ENCODE results near the gene GRAMD1B. TPM values are rescaled to one million over a fixed set of nuclear protein-coding genes. Genes with fewer than 3 reads are reported as not detected.

The GRAMD1B gene
- polyA plus RNA-seq, 1 experiment, result 2.7 TPM

DNA sequence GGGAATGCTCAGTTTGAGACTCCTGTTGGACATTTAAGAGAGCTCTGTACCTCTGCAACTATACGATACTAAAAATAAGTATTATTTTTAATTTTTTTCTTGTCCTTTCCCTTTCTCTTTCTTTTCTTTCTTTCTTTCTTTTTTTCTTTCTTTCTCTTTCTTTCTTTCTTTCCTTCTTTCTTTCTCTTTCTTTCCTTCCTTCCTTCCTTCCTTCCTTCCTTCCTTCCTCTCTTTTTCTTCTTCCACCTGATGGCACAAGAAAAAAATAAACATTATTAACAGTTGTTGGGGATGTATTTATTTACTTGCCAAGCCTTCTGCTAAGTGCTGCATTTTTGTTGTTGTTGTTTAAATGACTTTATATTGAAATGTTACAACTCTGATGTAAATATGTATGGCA lies 39.5 kb downstream of the GRAMD1B start:
- DNase-seq (ENCODE audit: low read depth, low spot score), result no peak
- ChIA-PET CTCF (interaction anchor here (1.0 to 2.2 kb wide), 2 partner anchors 9 to 168 kb away, joined by 3 to 7 read pairs; no protein-coding TSS in a partner anchor), POLR2A (no interaction called here)
- Histone ChIP-seq H3K9me3 (ENCODE audit: control insufficient read depth, insufficient read depth, low read length) (no peaks in the 10 kb centered on the region), H3K27ac (ENCODE audit: low read depth, low read length) (no peak overlapping the region), H3K4me3 (ENCODE audit: low read depth, low read length) (no peak overlapping the region), H3K27me3 (ENCODE audit: control insufficient read depth, insufficient read depth, low read length) (no peaks in the 10 kb centered on the region)
- TF ChIP-seq, protein P1, sequence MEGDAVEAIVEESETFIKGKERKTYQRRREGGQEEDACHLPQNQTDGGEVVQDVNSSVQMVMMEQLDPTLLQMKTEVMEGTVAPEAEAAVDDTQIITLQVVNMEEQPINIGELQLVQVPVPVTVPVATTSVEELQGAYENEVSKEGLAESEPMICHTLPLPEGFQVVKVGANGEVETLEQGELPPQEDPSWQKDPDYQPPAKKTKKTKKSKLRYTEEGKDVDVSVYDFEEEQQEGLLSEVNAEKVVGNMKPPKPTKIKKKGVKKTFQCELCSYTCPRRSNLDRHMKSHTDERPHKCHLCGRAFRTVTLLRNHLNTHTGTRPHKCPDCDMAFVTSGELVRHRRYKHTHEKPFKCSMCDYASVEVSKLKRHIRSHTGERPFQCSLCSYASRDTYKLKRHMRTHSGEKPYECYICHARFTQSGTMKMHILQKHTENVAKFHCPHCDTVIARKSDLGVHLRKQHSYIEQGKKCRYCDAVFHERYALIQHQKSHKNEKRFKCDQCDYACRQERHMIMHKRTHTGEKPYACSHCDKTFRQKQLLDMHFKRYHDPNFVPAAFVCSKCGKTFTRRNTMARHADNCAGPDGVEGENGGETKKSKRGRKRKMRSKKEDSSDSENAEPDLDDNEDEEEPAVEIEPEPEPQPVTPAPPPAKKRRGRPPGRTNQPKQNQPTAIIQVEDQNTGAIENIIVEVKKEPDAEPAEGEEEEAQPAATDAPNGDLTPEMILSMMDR (IDR thresholded peaks at IDR 0.05; ENCODE audit: low read depth, low read length), result no peak

DNA sequence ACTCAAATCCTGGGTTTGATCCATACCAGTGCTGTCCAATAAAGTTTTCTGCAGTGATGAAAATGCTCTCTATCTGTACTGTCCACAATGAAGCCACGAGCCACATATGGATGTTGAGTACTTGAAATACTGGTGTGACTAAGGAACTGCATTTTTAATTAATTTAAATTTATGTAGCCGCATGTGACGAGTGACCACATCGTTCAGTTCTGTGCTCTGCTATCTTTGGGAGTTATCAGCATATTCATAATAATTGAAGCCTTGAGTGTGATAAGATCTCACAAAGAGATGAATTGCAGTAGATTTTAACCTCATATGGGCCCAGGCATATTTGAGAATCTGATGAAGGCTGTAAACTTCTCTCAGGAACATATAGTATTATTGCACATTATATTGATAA lies 40.8 kb downstream of the GRAMD1B start:
- DNase-seq (ENCODE audit: low read depth, low spot score), result no peak
- H3K4me3 ChIP-seq (ENCODE audit: low read depth, low read length), result no peak overlapping the region
- POLR2A ChIA-PET, result no interaction called here
- no peak overlapping the region for H3K27ac ChIP-seq (ENCODE audit: low read depth, low read length)
- TF ChIP-seq, protein P1 (IDR thresholded peaks at IDR 0.05; ENCODE audit: low read depth, low read length), result no peak
- H3K9me3 ChIP-seq (ENCODE audit: control insufficient read depth, insufficient read depth, low read length), result no peaks in the 10 kb centered on the region
- CTCF ChIA-PET, result no interaction called here
- no peaks in the 10 kb centered on the region for H3K27me3 ChIP-seq (ENCODE audit: control insufficient read depth, insufficient read depth, low read length)

DNA sequence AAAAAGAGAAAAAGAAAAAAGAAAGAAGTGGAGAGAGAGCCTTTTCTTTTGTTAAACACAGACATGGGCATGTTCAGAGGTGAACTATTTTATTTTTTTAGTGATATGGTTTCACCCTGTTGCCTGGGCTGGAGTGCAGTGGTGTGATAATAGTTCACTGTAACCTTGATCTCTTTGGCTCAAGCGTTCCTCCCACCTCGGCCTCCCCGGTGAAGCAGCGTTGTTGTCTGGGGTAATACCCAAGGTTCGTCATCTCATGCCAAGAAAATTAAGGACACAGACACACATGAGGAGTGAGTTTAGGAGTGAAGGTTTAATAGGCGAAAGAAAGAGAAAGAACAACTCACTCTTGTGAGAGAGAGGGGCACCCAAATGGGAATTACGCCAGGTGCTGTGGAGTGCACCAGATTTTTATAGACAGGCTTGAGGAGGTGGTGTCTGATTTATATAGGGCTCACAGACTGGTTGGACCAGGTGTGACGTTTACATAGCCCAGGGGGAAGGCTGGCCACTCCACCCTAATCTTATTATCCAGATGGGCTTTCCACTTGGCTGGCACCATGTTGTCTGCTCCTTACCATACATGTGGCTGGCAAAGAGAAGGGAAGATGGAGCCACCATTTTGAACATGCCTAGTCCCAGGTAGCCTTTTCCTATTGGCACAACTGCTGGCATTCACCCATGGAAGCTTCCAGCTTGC lies 42.3 kb downstream of the GRAMD1B start:
- no peak overlapping the region for H3K27ac ChIP-seq (ENCODE audit: low read depth, low read length)
- no peaks in the 10 kb centered on the region for H3K27me3 ChIP-seq (ENCODE audit: control insufficient read depth, insufficient read depth, low read length)
- H3K4me3 ChIP-seq (ENCODE audit: low read depth, low read length), result no peak overlapping the region
- no peaks in the 10 kb centered on the region for H3K9me3 ChIP-seq (ENCODE audit: control insufficient read depth, insufficient read depth, low read length)
- TF ChIP-seq, protein P1 (IDR thresholded peaks at IDR 0.05; ENCODE audit: low read depth, low read length), result no peak
- ChIA-PET CTCF (no interaction called here), POLR2A (no interaction called here)
- no peak for DNase-seq (ENCODE audit: low read depth, low spot score)

DNA sequence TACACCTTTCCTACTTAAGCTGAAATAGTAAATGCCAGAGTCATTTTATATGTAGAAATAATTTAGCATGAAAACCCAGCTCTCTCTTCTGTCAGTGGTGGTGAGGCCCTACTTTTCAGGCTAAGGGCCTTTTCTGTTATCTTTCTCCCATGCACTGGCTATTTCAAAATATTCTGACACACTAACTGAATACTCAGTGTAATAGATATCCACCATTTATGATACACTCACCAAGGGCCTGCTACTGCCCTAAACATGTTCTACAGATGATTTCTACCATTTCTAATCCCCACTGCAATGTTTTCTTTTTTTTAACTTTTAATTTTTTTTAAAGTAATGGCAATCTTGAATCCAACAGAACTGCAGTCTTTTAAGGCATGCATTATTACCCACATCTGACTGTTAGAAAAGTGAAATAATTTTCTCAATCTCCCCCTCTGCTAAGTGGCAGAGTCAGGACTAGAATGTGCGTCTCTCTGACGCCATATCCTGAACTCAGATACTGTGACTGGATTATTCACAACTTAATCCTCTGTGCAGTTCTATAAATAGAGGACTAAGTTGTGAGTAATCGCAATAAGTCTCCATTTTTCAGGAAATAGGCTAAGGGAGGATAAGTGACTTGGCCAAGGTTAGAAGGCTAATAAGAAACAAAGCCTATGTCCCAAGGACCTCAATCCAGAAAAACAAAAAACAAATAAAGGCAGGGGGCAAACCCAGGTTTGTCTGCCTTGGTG lies 44.0 kb downstream of the GRAMD1B start:
- peak; percentile 69 for DNase-seq (ENCODE audit: low read depth, low spot score)
- ChIA-PET POLR2A (no interaction called here), CTCF (interaction anchor here (0.5 to 9.3 kb wide), 11 partner anchors 34 to 611 kb away, joined by 3 to 172 read pairs (median 3); no protein-coding TSS in a partner anchor)
- no peaks in the 10 kb centered on the region for H3K27me3 ChIP-seq (ENCODE audit: control insufficient read depth, insufficient read depth, low read length)
- H3K9me3 ChIP-seq (ENCODE audit: control insufficient read depth, insufficient read depth, low read length), result no peaks in the 10 kb centered on the region
- peak overlapping the region; percentile 82 for H3K27ac ChIP-seq (ENCODE audit: low read depth, low read length)
- no peak overlapping the region for H3K4me3 ChIP-seq (ENCODE audit: low read depth, low read length)
- TF ChIP-seq, protein P1 (IDR thresholded peaks at IDR 0.05; ENCODE audit: low read depth, low read length), result no peak

DNA sequence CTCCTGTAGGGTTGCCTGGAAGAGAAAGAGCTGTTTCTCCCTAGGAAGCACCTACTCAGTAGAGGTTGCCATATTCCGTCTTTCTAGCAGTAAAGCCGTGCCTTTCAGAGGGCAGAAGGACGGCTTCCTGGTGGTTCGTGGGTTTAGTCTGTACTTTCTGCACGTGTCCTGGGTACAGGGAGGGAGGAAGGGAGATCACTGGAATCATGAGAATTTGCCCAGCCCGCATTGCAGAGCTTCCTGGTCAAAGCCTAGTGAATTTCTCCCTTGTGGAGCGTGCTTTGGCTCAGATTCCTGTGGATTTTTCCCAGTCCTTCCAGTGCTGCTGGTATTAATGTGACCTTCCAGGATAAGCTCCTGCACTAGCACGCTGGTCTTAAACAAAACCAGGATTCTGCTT lies 44.9 kb downstream of the GRAMD1B start:
- CTCF ChIA-PET, result interaction anchor here (0.5 to 9.3 kb wide), 17 partner anchors 8 to 612 kb away, joined by 3 to 172 read pairs (median 3); no protein-coding TSS in a partner anchor

More for the DNA sequence above, 44.9 kb downstream of the GRAMD1B start:
- TF ChIP-seq, protein P1 (IDR thresholded peaks at IDR 0.05; ENCODE audit: low read depth, low read length), result no peak
- Histone ChIP-seq H3K27me3 (ENCODE audit: control insufficient read depth, insufficient read depth, low read length) (no peaks in the 10 kb centered on the region), H3K9me3 (ENCODE audit: control insufficient read depth, insufficient read depth, low read length) (no peaks in the 10 kb centered on the region), H3K27ac (ENCODE audit: low read depth, low read length) (peak overlapping the region; percentile 66), H3K4me3 (ENCODE audit: low read depth, low read length) (no peak overlapping the region)
- POLR2A ChIA-PET, result no interaction called here
- DNase-seq (ENCODE audit: low read depth, low spot score), result no peak

Data from AG04450 (cell line).